Measurements from ENCODE around the gene DNER.

Gene DNER

GRCh38 chr2:229672021-229672420, 42.3 kb downstream of the DNER start:
- no peak for DNase-seq (ENCODE audit: low read depth in 2 of 2)

GRCh38 chr2:229669841-229670240, 44.5 kb downstream of the DNER start:
- no peak for DNase-seq (ENCODE audit: low read depth in 2 of 2)

- DNase-seq (ENCODE audit: low read depth in 2 of 2): no peak
Measured at GRCh38 chr2:229666811-229667210, 47.5 kb downstream of the DNER start.

- no peak for DNase-seq (ENCODE audit: low read depth in 2 of 2)
Measured at GRCh38 chr2:229665158-229665557, 49.2 kb downstream of the DNER start.

- no peak for DNase-seq (ENCODE audit: low read depth in 2 of 2)
Measured at GRCh38 chr2:229661478-229661877, 52.9 kb downstream of the DNER start.

- no peak for DNase-seq (ENCODE audit: low read depth in 2 of 2)
Measured at GRCh38 chr2:229660951-229661350, 53.4 kb downstream of the DNER start.

- DNase-seq (ENCODE audit: low read depth in 2 of 2): no peak
Measured at GRCh38 chr2:229660391-229660790, 54.0 kb downstream of the DNER start.

GRCh38 chr2:229658004-229658403, 56.4 kb downstream of the DNER start:
- DNase-seq (ENCODE audit: low read depth in 2 of 2): no peak

GRCh38 chr2:229654437-229654836, 59.9 kb downstream of the DNER start:
- no peak for DNase-seq (ENCODE audit: low read depth in 2 of 2)

GRCh38 chr2:229653531-229653930, 60.8 kb downstream of the DNER start:
- DNase-seq (ENCODE audit: low read depth in 2 of 2): no peak

- no peak for DNase-seq (ENCODE audit: low read depth in 2 of 2)
Measured at GRCh38 chr2:229652796-229653195, 61.6 kb downstream of the DNER start.

- DNase-seq (ENCODE audit: low read depth in 2 of 2): no peak
Measured at GRCh38 chr2:229650901-229651300, 63.5 kb downstream of the DNER start.

- DNase-seq (ENCODE audit: low read depth in 2 of 2): no peak
Measured at GRCh38 chr2:229650059-229650458, 64.3 kb downstream of the DNER start.

- DNase-seq (ENCODE audit: low read depth in 2 of 2): no peak
Measured at GRCh38 chr2:229646186-229646723, 68.1 kb downstream of the DNER start.

GRCh38 chr2:229642371-229642770, 72.0 kb downstream of the DNER start:
- DNase-seq (ENCODE audit: low read depth in 2 of 2): no peak

GRCh38 chr2:229641676-229642075, 72.7 kb downstream of the DNER start:
- no peak for DNase-seq (ENCODE audit: low read depth in 2 of 2)

- DNase-seq (ENCODE audit: low read depth in 2 of 2): no peak
Measured at GRCh38 chr2:229640636-229641035, 73.7 kb downstream of the DNER start.

- no peak for DNase-seq (ENCODE audit: low read depth in 2 of 2)
Measured at GRCh38 chr2:229636571-229636970, 77.8 kb downstream of the DNER start.

GRCh38 chr2:229635371-229635680, 79.0 kb downstream of the DNER start:
- no peak for DNase-seq (ENCODE audit: low read depth in 2 of 2)

GRCh38 chr2:229634601-229635370, 79.6 kb downstream of the DNER start:
- no peak for DNase-seq (ENCODE audit: low read depth in 2 of 2)

- no peak for DNase-seq (ENCODE audit: low read depth in 2 of 2)
Measured at GRCh38 chr2:229633556-229633955, 80.8 kb downstream of the DNER start.

- DNase-seq (ENCODE audit: low read depth in 2 of 2): no peak
Measured at GRCh38 chr2:229629039-229629438, 85.3 kb downstream of the DNER start.

GRCh38 chr2:229627728-229628127, 86.6 kb downstream of the DNER start:
- DNase-seq (ENCODE audit: low read depth in 2 of 2): no peak

Data from stimulated activated CD4-positive, alpha-beta T cell treated with anti-CD3 and anti-CD28 coated beads, Interleukin-1b, Interleukin-23, amount 100 ng/mL, for 4 hours (primary cell).